ENCODE measurements around the gene KCNT2.

Gene KCNT2

DNA sequence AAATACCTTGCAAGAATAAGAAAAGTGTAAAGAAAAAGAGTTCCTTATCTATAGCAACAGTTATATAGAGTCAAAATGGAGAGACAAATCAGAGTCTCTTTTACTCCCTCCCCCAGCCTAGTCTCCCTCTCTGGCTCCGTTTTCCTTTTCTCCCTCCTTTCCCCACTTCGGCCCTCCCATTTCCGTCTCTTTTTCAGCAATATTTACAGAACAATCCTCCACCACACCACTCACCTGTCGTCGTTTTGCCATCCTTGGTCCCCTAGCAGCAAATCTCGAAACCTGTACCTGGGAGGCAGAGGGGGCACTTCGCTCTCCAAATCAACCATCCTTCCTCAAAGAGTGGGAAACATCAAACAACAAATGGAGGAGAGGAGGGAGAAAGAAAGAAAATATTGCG lies 259 bp downstream of the KCNT2 start:
- Histone ChIP-seq H3K27ac (no peak overlapping the region), H3K36me3 (no peaks in the 10 kb centered on the region), H3K4me1 (ENCODE audit: control insufficient read depth in 1 of 2, insufficient read depth in 1 of 2, low read depth in 1 of 2, low read length in 1 of 2) (no peaks in the 10 kb centered on the region), H3K27me3 (peaks cover 42% of the 10 kb centered on the region), H3K4me3 (ENCODE audit: low read depth in 1 of 2, low read length in 1 of 2) (no peak overlapping the region), H3K9me3 (no peaks in the 10 kb centered on the region)
- TF ChIP-seq, protein P1, sequence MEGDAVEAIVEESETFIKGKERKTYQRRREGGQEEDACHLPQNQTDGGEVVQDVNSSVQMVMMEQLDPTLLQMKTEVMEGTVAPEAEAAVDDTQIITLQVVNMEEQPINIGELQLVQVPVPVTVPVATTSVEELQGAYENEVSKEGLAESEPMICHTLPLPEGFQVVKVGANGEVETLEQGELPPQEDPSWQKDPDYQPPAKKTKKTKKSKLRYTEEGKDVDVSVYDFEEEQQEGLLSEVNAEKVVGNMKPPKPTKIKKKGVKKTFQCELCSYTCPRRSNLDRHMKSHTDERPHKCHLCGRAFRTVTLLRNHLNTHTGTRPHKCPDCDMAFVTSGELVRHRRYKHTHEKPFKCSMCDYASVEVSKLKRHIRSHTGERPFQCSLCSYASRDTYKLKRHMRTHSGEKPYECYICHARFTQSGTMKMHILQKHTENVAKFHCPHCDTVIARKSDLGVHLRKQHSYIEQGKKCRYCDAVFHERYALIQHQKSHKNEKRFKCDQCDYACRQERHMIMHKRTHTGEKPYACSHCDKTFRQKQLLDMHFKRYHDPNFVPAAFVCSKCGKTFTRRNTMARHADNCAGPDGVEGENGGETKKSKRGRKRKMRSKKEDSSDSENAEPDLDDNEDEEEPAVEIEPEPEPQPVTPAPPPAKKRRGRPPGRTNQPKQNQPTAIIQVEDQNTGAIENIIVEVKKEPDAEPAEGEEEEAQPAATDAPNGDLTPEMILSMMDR (IDR thresholded peaks at IDR 0.05) = no peak

DNA sequence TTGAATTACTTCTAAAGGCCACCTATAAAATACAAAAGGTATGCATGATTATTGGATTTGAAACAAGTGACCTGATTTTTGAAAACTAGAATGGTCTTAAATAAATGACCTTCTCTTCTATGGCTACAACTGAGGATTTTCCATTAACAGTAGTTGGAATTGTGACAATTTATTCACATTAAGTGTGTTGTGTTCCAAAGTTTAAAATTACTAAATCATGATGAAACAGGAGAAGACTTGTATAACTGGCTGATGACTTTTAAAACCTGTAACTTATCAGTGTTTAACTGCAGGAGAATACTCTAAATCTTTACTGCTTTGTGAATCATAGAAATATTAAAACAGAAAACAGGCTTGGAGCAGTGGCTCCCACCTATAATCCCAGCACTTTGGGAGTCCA lies 4.6 kb downstream of the KCNT2 start:
- Histone ChIP-seq H3K27ac (no peak overlapping the region), H3K4me3 (ENCODE audit: low read depth in 1 of 2, low read length in 1 of 2) (no peak overlapping the region), H3K4me1 (ENCODE audit: control insufficient read depth in 1 of 2, insufficient read depth in 1 of 2, low read depth in 1 of 2, low read length in 1 of 2) (no peaks in the 10 kb centered on the region), H3K9me3 (no peaks in the 10 kb centered on the region), H3K36me3 (no peaks in the 10 kb centered on the region), H3K27me3 (peaks cover 22% of the 10 kb centered on the region)
- TF ChIP-seq, protein P1 (IDR thresholded peaks at IDR 0.05) = no peak

DNA sequence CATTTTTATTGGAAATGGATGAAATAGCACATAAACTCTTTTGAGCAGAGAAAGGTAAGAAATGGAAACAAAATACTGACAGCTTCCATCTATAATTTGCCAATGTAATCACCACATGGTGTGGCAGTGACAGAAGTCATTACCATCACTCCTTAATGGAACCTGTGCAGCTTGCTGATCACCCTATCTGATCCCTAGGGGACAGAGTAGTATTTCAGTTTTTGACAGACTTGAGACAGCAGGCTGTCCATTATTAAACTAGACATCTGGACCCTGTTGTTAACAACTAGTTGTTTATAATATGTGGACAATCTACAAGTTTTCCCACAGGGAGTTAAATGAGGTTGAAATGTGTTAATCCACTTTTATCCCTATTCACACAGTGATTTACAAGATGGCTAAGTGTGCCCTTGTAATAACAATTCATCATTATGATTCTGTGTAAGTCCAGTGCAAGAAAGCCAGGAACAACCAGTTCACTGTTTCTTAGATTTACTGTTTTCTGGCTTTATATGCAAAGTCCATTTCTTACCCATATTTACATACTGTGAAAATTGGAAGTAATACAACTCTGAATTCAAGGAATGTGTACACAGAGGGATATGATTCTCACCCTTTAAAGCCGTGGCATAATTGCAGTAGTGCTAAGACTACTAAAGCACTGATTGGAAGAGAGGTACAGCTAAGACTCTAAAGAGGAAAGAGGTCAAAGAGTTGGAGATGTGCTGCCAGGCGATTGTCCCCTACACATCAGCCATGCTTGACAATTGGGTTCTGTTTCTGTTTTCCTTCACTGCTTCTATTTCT lies 9.1 kb downstream of the KCNT2 start:
- no peaks in the 10 kb centered on the region for H3K9me3 ChIP-seq
- no peaks in the 10 kb centered on the region for H3K36me3 ChIP-seq
- H3K27me3 ChIP-seq = no peaks in the 10 kb centered on the region
- TF ChIP-seq, protein P1 (IDR thresholded peaks at IDR 0.05) = no peak
- no peak overlapping the region for H3K27ac ChIP-seq
- no peak overlapping the region for H3K4me3 ChIP-seq (ENCODE audit: low read depth in 1 of 2, low read length in 1 of 2)
- no peaks in the 10 kb centered on the region for H3K4me1 ChIP-seq (ENCODE audit: control insufficient read depth in 1 of 2, insufficient read depth in 1 of 2, low read depth in 1 of 2, low read length in 1 of 2)

DNA sequence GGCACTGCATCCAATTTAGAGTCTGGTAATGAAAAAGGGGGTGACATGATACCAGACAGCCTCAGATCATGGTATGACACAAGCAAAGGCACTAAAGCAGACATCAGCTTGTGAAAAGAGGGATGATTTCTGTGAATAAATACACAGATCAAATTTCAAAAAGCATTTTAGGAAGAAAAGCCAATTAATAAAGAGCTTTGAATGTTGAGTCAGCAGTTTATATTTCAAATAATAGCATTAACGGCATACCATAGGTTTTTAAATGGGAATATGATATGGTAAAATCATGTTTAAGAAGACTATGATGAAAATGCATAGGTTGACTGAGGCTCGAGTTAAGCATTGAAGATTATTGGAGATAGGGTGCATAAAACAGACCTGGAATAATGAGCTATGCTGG lies 13.5 kb downstream of the KCNT2 start:
- Histone ChIP-seq H3K27ac (no peak overlapping the region), H3K4me1 (ENCODE audit: control insufficient read depth in 1 of 2, insufficient read depth in 1 of 2, low read depth in 1 of 2, low read length in 1 of 2) (no peaks in the 10 kb centered on the region), H3K27me3 (no peaks in the 10 kb centered on the region), H3K36me3 (no peaks in the 10 kb centered on the region), H3K4me3 (ENCODE audit: low read depth in 1 of 2, low read length in 1 of 2) (no peak overlapping the region), H3K9me3 (no peaks in the 10 kb centered on the region)
- TF ChIP-seq, protein P1 (IDR thresholded peaks at IDR 0.05) = no peak

DNA sequence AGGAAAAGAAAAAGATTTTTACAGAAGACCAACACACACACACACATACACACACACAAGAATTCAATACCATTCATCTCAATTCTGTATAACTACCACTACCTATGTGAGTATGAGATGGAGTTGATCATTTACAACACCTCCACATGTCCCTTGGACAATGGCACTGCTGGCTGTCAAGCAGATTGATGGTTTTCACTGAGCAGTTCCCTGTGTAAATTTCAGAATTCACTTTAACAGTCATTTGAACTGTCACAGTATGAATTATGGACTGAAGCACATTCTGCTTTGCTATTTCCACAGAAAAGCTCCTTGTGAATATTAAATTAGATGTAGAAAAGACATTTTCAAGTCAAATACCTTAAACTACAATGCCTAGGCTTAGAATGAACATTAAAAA lies 14.3 kb downstream of the KCNT2 start:
- H3K27me3 ChIP-seq = no peaks in the 10 kb centered on the region
- no peak overlapping the region for H3K27ac ChIP-seq
- TF ChIP-seq, protein P1 (IDR thresholded peaks at IDR 0.05) = no peak
- H3K36me3 ChIP-seq = no peaks in the 10 kb centered on the region
- H3K4me1 ChIP-seq (ENCODE audit: control insufficient read depth in 1 of 2, insufficient read depth in 1 of 2, low read depth in 1 of 2, low read length in 1 of 2) = no peaks in the 10 kb centered on the region
- no peaks in the 10 kb centered on the region for H3K9me3 ChIP-seq
- no peak overlapping the region for H3K4me3 ChIP-seq (ENCODE audit: low read depth in 1 of 2, low read length in 1 of 2)

All from neutrophil (primary cell).